ENCODE data around the gene LBX1. TPM values are rescaled to one million over a fixed set of nuclear protein-coding genes. Genes with fewer than 3 reads are reported as not detected.

The LBX1 gene
- total and polyA plus RNA-seq, 2 of the 4 experiments (the other 2 are of a cell fraction) = not detected

- TF ChIP-seq ELK1 (IDR thresholded peaks at IDR 0.05; ENCODE audit: borderline replicate concordance, low read depth, low read length) (no peak), BHLHE40 (IDR thresholded peaks at IDR 0.05; ENCODE audit: low read depth, low read length) (no peak), MXI1 (IDR thresholded peaks at IDR 0.05; ENCODE audit: borderline replicate concordance, low read depth, low read length) (no peak), FOS (IDR thresholded peaks at IDR 0.05; ENCODE audit: low read depth, low read length) (no peak), USF2 (IDR thresholded peaks at IDR 0.05; ENCODE audit: low read depth, low read length) (no peak)
Observed at GRCh38 chr10:101221963-101222531, 7.2 kb downstream of the LBX1 start (continued).

Data from IMR-90 (cell line).